Psoas muscle (tissue), 8 donors: ENCODE data around the gene SUPT16H. TPM values are rescaled to one million over a fixed set of nuclear protein-coding genes. Genes with fewer than 3 reads are reported as not detected.

ENCODE experiments used
- ATAC-seq, 4 donors: fragments of 200-7000 bp; cut with Tn5 transposase; one replicate each; pipeline ENCODE4 v1.9.1; 2020; ENCODE audit warnings: moderate library complexity in 3 of 4, mild to moderate bottlenecking in 2 of 4
- DNase-seq, 2 donors: peaks; one replicate each; pipeline ENCODE4 v3.0.0-alpha.2; 2020
- H3K27ac ChIP-seq: fragments of 200-600 bp; one replicate; pipeline ENCODE4 v1.8.0; 2022
- H3K27me3 ChIP-seq, 3 donors: fragments of 200-600 bp in 1 of 3; one replicate each; pipeline versions ENCODE4 v1.6.1 to v1.8.0; 2013 to 2022; ENCODE audit warnings: low read length in 2 of 3, mild to moderate bottlenecking in 2 of 3, moderate library complexity in 1 of 3; ENCODE audit not compliant: insufficient read depth in 3 of 3
- H3K36me3 ChIP-seq, 2 donors: fragments of 200-600 bp in 1 of 2; one replicate each; pipeline versions ENCODE4 v1.6.1 to v1.8.0; 2013 to 2022; ENCODE audit warnings: low read depth in 1 of 2, mild to moderate bottlenecking in 1 of 2, moderate library complexity in 1 of 2; ENCODE audit not compliant: insufficient read depth in 1 of 2
- H3K4me1 ChIP-seq: fragments of 200-600 bp; one replicate; pipeline ENCODE4 v1.8.0; 2022
- H3K4me3 ChIP-seq: fragments of 200-600 bp; one replicate; pipeline ENCODE4 v1.8.0; 2022; ENCODE audit warnings: mild to moderate bottlenecking
- H3K9me3 ChIP-seq: fragments of 200-600 bp; one replicate; pipeline ENCODE4 v1.8.0; 2022
- CTCF ChIP-seq: fragments of 200-600 bp; IDR thresholded peaks from one replicate; pipeline ENCODE4 v1.8.0; 2022; ENCODE audit warnings: antibody characterized with exemption
- WGBS, 3 donors: extraction: QIAGEN DNeasy Blood & Tissue Kit; methylation state at CpG; one replicate each; pipeline versions ENCODE4 v1.1.6 to v1.1.7; 2013; 5-methylcytosine and 5-hydroxymethylcytosine counted together
- intact Hi-C, 2 donors: fragments of 100-400 bp; cut with DNase I; formaldehyde crosslinking; loops; one replicate each; pipeline versions ENCODE4 v1.11.0 to v1.14.2; 2022
- polyA plus RNA-seq, 3 donors: library from polyadenylated mRNA; stranded (reverse); fragments of 200-250 nt; gene quantifications; one replicate each; pipeline ENCODE4 v1.2.3, GENCODE V29; 2013
- total RNA-seq, 4 donors: library from RNA; stranded (reverse); fragmentation: NEBNext Ultra II Directional in 2 of 4; extraction: Animal tissue kit (Norgen Biotek cat#: 25700) in 2 of 4; gene quantifications; one replicate each; pipeline versions ENCODE4 v1.2.1 to v1.2.4, GENCODE V29; 2021 to 2023
- donor health status: healthy with polysubstance abuse.
- donor health status: DM: no; HTN: no; CAD: no; lungs with moderate emphysema.
- donor health status: Bipolar disorder and iron deficiency.
- donor health status: healthy.
- donor health status: DM: yes; HTN: yes; CAD: no.
- donor health status: DM: no; HTN: no; CAD: no.
- donor health status: DM: no; HTN: no; CAD: no.
- donor health status: DM: yes; HTN: yes; CAD: no.

SUPT16H gene
- total and polyA plus RNA-seq, 7 donors = 23.6 to 42.0 (median 28.4) TPM

GRCh38 chr14:21343035-21343794 lies 40.6 kb downstream of the SUPT16H start:
- peaks cover 0 to 4% (median 0%) of the 10 kb centered on the region in 3 donors for H3K27me3 ChIP-seq
- ATAC-seq (no peak), DNase-seq (no peak)
- WGBS, 3 donors = 70 to 77% (median 72%) methylated on average over 13 of the region's 13 CpGs
- no peaks in the 10 kb centered on the region for H3K4me1 ChIP-seq
- H3K36me3 ChIP-seq = no peaks in the 10 kb centered on the region
- H3K9me3 ChIP-seq = no peaks in the 10 kb centered on the region
- intact Hi-C loops = no loop called here
- no peak for TF ChIP-seq CTCF
- H3K27ac ChIP-seq = no peak overlapping the region
- H3K4me3 ChIP-seq = no peak overlapping the region

- Histone ChIP-seq H3K27me3 (no peaks in the 10 kb centered on the region), H3K27ac (no peak overlapping the region), H3K4me3 (no peak overlapping the region), H3K36me3 (no peaks in the 10 kb centered on the region), H3K9me3 (no peaks in the 10 kb centered on the region), H3K4me1 (no peaks in the 10 kb centered on the region)
- no peak for TF ChIP-seq CTCF
- no peak for DNase-seq
- intact Hi-C loops = no loop called here
- ATAC-seq = no peak
- 81 to 88% (median 84%) methylated on average over 9 of the region's 9 CpGs for WGBS, 3 donors
These were observed 49.5 kb downstream of the SUPT16H start for GRCh38 chr14:21334202-21334906.

DNA sequence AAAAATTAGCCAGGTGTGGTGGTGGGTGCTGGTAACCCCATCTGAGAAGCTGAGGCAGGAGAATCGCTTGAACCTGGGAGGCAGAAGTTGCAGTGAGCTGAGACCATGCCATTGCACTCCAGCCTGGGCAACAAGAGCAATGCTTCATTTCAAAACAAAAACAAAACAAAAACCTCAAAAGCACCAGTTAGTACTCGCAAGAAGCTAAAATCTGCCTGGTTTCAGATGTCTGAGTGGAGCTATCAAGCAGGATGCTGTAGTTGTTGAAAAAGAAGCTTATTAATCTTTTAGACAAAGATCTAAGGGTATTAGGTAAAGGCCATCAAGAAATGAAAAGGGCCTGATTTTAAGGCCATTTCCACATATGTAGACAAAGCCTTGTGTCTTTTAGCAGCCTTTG lies 50.9 kb downstream of the SUPT16H start:
- DNase-seq (no peak), ATAC-seq (no peak)
- Histone ChIP-seq H3K9me3 (no peaks in the 10 kb centered on the region), H3K27ac (no peak overlapping the region), H3K4me3 (no peak overlapping the region), H3K36me3 (no peaks in the 10 kb centered on the region), H3K4me1 (no peaks in the 10 kb centered on the region), H3K27me3 (no peaks in the 10 kb centered on the region)
- 82 to 87% (median 87%) methylated on average over 2 of the region's 2 CpGs for WGBS, 3 donors
- no peak for TF ChIP-seq CTCF
- intact Hi-C loops = no loop called here

DNA sequence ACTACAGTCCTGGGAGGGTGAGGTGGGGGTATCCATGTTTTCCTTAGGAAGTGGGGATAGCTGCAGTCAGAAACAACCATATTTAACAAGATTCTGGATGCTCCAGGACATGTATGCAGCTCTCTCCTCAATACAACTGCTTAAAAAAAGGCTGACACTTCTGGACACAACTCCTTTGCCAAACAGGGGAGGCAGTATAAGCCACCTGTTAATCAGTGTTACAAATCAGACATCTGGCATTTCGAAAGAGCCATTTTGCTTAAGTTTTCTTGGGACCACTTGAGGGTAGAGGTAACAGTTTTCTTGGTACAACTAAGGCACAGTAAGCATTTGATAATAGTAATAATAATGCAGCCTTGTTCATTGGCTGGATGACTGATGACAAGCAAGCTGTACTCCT lies 56.8 kb downstream of the SUPT16H start:
- intact Hi-C loops = no loop called here
- H3K36me3 ChIP-seq = no peaks in the 10 kb centered on the region
- no peak for DNase-seq
- WGBS, 3 donors = 39 to 54% (median 53%) methylated on average over 1 of the region's 1 CpG
- no peak overlapping the region for H3K27ac ChIP-seq
- H3K4me1 ChIP-seq = no peaks in the 10 kb centered on the region
- no peak overlapping the region for H3K4me3 ChIP-seq
- no peak for ATAC-seq
- no peaks in the 10 kb centered on the region for H3K9me3 ChIP-seq
- TF ChIP-seq CTCF = no peak
- H3K27me3 ChIP-seq = no peaks in the 10 kb centered on the region
